Neural crest cell (in vitro differentiated cells): Measurements from ENCODE around the gene MACO1. TPM values are rescaled to one million over a fixed set of nuclear protein-coding genes. Genes with fewer than 3 reads are reported as not detected.

ENCODE experiments used
- DNase-seq: peaks from one replicate; pipeline ENCODE4 v3.0.0; 2021; ENCODE audit warnings: low read depth, mixed read lengths, low spot score
- H3K27ac Mint-ChIP-seq: one replicate; pipeline ENCODE4 v1.8.0; 2021; ENCODE audit warnings: mild to moderate bottlenecking, mixed read lengths; ENCODE audit not compliant: unreplicated experiment
- H3K27me3 Mint-ChIP-seq: 2 replicates; pipeline ENCODE4 v1.8.0; 2021; ENCODE audit warnings: low read depth, mild to moderate bottlenecking, mixed read lengths
- H3K36me3 Mint-ChIP-seq: 2 replicates; pipeline ENCODE4 v1.8.0; 2021; ENCODE audit warnings: low read depth, mild to moderate bottlenecking, mixed read lengths
- H3K4me1 Mint-ChIP-seq: 2 replicates; pipeline ENCODE4 v1.8.0; 2021; ENCODE audit warnings: mixed read lengths
- H3K4me3 Mint-ChIP-seq: one replicate; pipeline ENCODE4 v1.8.0; 2021; ENCODE audit warnings: mild to moderate bottlenecking, mixed read lengths
- H3K9me3 Mint-ChIP-seq: 2 replicates; pipeline ENCODE4 v1.8.0; 2021; ENCODE audit warnings: mixed read lengths
- total RNA-seq: library from RNA; stranded (reverse); gene quantifications from 2 replicates; pipeline ENCODE4 v1.2.1, GENCODE V29; 2021
- TF ChIP-seq, protein P1 (sequence below): fragments of 200-600 bp; sonication (generic); conservative IDR thresholded peaks from 2 replicates; pipeline ENCODE4 v1.5.0; 2021; ENCODE audit warnings: antibody characterized with exemption, mild to moderate bottlenecking

Gene MACO1
- total RNA-seq, 1 donor from 2014 or later, result 25.4 TPM

DNA sequence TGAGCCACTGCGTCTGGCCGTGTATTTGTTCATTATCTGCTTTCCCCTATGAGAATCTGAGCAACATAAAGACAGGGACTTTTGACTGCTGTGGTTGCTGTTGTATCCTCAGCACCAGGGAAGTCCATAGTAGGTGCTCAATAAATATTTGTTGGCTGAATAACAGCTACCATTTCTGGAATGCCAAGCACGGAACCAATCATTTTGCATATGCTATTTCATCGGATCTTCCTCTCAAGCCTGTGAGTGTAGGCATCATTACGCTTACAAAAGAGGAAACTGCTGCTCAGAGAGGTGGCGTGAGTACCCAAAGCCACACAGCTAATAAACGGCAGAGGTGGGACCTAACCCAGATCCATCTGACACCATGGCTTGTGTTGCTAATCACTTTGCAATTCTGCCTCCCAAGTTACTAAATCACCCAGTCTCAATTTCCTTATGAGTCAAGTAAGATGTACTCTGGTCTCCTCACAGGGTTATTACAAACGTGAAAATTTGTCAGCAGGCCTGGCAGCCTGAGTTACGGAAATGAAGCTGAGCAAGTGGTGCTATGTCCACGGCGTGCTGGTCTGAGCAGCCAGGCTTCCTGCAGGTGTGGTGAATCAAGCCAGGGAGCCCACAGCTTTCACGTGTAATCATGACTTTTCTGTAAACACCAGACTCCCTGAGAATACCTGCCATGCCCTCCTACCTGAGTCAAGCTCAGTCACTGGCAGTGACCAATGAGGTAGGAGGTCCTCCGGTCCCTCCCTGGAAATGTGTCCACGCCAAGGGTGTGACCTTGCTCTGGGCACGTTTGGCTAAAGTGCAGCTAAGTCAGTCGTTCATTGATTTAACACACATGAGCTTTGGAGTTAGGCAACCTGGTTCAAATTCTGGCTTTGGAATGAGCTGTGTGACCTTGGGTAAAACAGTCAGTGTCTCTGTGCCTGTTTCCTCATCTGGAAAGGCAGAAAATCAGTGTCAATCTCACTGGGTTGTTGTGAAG is 5.3 kb upstream of the MACO1 start:
- no peak for DNase-seq
- TF ChIP-seq, protein P1, sequence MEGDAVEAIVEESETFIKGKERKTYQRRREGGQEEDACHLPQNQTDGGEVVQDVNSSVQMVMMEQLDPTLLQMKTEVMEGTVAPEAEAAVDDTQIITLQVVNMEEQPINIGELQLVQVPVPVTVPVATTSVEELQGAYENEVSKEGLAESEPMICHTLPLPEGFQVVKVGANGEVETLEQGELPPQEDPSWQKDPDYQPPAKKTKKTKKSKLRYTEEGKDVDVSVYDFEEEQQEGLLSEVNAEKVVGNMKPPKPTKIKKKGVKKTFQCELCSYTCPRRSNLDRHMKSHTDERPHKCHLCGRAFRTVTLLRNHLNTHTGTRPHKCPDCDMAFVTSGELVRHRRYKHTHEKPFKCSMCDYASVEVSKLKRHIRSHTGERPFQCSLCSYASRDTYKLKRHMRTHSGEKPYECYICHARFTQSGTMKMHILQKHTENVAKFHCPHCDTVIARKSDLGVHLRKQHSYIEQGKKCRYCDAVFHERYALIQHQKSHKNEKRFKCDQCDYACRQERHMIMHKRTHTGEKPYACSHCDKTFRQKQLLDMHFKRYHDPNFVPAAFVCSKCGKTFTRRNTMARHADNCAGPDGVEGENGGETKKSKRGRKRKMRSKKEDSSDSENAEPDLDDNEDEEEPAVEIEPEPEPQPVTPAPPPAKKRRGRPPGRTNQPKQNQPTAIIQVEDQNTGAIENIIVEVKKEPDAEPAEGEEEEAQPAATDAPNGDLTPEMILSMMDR, result no peak
- Mint-ChIP-seq H3K4me1 (peaks cover 18% of the 10 kb centered on the region), H3K27me3 (peaks cover 7% of the 10 kb centered on the region), H3K27ac (no peak overlapping the region), H3K36me3 (no peaks in the 10 kb centered on the region), H3K9me3 (no peaks in the 10 kb centered on the region), H3K4me3 (no peak overlapping the region)

DNA sequence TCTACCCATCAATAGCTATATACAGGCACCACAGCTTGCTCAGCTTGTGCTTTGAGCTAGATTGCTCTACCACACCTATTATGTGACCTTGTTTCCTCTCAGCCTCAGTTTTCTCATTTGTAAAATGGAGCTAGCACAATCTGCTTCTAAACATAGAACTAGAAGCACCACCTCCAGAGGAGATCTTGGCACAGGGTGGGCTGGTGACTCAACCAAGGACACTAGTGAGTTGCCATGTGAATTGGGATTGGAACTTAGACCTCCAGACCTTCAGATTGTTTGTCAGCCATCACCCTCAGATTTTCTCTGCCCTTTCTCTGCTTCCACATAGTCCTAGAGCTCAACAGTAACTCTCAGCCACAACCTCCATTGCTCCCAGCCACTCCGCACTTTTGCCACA is 3.0 kb upstream of the MACO1 start:
- no peaks in the 10 kb centered on the region for H3K9me3 Mint-ChIP-seq
- H3K36me3 Mint-ChIP-seq, result no peaks in the 10 kb centered on the region
- H3K4me1 Mint-ChIP-seq, result peaks cover 24% of the 10 kb centered on the region
- H3K4me3 Mint-ChIP-seq, result peak overlapping the region; percentile 23
- no peak for DNase-seq
- peaks cover 7% of the 10 kb centered on the region for H3K27me3 Mint-ChIP-seq
- H3K27ac Mint-ChIP-seq, result peak overlapping the region; percentile 15
- TF ChIP-seq, protein P1, result no peak

DNA sequence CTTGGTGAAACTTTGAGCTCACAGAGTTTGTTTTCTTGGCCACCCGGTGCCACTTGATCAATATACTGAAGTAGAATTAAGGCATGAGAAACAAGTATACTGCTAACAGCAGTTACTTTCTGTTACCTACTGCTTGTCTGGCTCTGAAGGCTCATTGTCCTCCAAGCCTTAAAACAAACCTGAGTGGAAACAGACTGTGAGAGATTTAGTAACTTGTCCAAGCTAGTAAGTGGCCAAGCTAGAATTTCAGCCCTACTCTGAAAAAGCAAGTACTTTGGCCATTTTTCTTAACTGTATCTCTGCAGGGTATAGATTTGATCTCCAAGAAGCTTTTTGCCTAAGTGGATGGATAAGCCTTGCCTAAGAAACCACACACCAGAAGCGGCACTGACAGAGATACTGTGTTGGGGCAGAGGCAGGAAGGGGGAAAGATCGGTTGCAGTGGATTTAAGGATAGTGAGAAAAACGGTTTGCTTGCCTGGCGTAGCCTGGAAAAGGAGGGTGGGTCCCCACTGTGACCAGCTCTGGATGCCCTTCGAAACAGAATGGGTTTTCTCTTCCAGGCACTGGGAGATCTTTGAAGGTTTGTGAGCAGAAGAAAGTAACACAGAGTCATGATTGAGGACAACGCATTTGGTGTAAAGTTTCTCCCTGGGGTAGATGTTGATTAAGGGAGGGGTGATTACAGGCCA is 2.1 kb upstream of the MACO1 start:
- H3K27me3 Mint-ChIP-seq, result peaks cover 7% of the 10 kb centered on the region
- H3K27ac Mint-ChIP-seq, result no peak overlapping the region
- peaks cover 33% of the 10 kb centered on the region for H3K4me1 Mint-ChIP-seq
- H3K4me3 Mint-ChIP-seq, result peak overlapping the region; percentile 78
- no peaks in the 10 kb centered on the region for H3K36me3 Mint-ChIP-seq
- H3K9me3 Mint-ChIP-seq, result no peaks in the 10 kb centered on the region
- DNase-seq, result no peak
- TF ChIP-seq, protein P1, result no peak

- no peaks in the 10 kb centered on the region for H3K36me3 Mint-ChIP-seq
- TF ChIP-seq, protein P1, result no peak
- peaks cover 7% of the 10 kb centered on the region for H3K27me3 Mint-ChIP-seq
- DNase-seq, result no peak
- no peaks in the 10 kb centered on the region for H3K9me3 Mint-ChIP-seq
- peak overlapping the region; percentile 99 for H3K4me3 Mint-ChIP-seq
- H3K27ac Mint-ChIP-seq, result no peak overlapping the region
- H3K4me1 Mint-ChIP-seq, result peaks cover 53% of the 10 kb centered on the region
Measured at GRCh38 chr1:25430967-25431881, 527 bp downstream of the MACO1 start.
